ENCODE results near the gene SIGLEC5. TPM values are rescaled to one million over a fixed set of nuclear protein-coding genes. Genes with fewer than 3 reads are reported as not detected.

SIGLEC5 gene
- total RNA-seq, 1 experiment from 2014 or later = not detected

GRCh38 chr19:51568456-51568855 is 61.7 kb downstream of the SIGLEC5 start:
- Histone ChIP-seq H3K36me3 (ENCODE audit: low read depth) (no peaks in the 10 kb centered on the region), H3K79me2 (ENCODE audit: low read depth) (0 out of 2 replicates have a peak, but pooled peaks cover 2% of the 10 kb centered on the region), H2AFZ (no peak overlapping the region), H3K4me3 (no peak overlapping the region), H3K4me2 (no peak overlapping the region), H3K9me2 (ENCODE audit: insufficient read depth) (no peaks in the 10 kb centered on the region), H3K27me3 (ENCODE audit: insufficient read depth, low read depth) (peaks cover 51% of the 10 kb centered on the region), H3K9me3 (ENCODE audit: insufficient read depth, low read depth) (no peaks in the 10 kb centered on the region), H3K4me1 (replicated peaks; ENCODE audit: insufficient read depth) (peaks cover 12% of the 10 kb centered on the region), H3F3A (ENCODE audit: insufficient read depth, low read depth) (no peaks in the 10 kb centered on the region), H3K27ac (no peak overlapping the region), H4K20me1 (ENCODE audit: insufficient read depth) (no peaks in the 10 kb centered on the region)
- no peak for DNase-seq
- intact Hi-C loops (cut with micrococcal nuclease; ENCODE audit: unreplicated experiment) = no loop called here
- no peak for TF ChIP-seq EZH2 (IDR thresholded peaks at IDR 0.05; ENCODE audit: low read depth)
- TF ChIP-seq CTCF (conservative IDR thresholded peaks at IDR 0.05) = no peak
- BruUV-seq (replicated peaks) = no TSS peak
- ChIA-PET CTCF (interaction anchor here (0.7 kb wide), 1 partner anchor 298 kb away, joined by 3 read pairs; no protein-coding TSS in a partner anchor), POLR2A (ENCODE audit: unreplicated experiment) (no interaction called here)

GRCh38 chr19:51567583-51567982 is 62.6 kb downstream of the SIGLEC5 start:
- no peaks in the 10 kb centered on the region for H4K20me1 ChIP-seq (ENCODE audit: insufficient read depth)
- H3K4me3 ChIP-seq = no peak overlapping the region
- no peaks in the 10 kb centered on the region for H3K9me2 ChIP-seq (ENCODE audit: insufficient read depth)
- H3K4me2 ChIP-seq = no peak overlapping the region
- no peaks in the 10 kb centered on the region for H3K9me3 ChIP-seq (ENCODE audit: insufficient read depth, low read depth)
- peaks cover 53% of the 10 kb centered on the region for H3K27me3 ChIP-seq (ENCODE audit: insufficient read depth, low read depth)
- no peak overlapping the region for H2AFZ ChIP-seq
- no peak overlapping the region for H3K27ac ChIP-seq
- ChIA-PET CTCF (no interaction called here), POLR2A (ENCODE audit: unreplicated experiment) (no interaction called here)
- intact Hi-C loops (cut with micrococcal nuclease; ENCODE audit: unreplicated experiment) = no loop called here
- TF ChIP-seq EZH2 (IDR thresholded peaks at IDR 0.05; ENCODE audit: low read depth) = no peak
- H3K79me2 ChIP-seq (ENCODE audit: low read depth) = 0 out of 2 replicates have a peak, but pooled peaks cover 2% of the 10 kb centered on the region
- no TSS peak for BruUV-seq (replicated peaks)
- H3K4me1 ChIP-seq (replicated peaks; ENCODE audit: insufficient read depth) = peaks cover 12% of the 10 kb centered on the region
- DNase-seq = no peak
- no peaks in the 10 kb centered on the region for H3K36me3 ChIP-seq (ENCODE audit: low read depth)
- no peaks in the 10 kb centered on the region for H3F3A ChIP-seq (ENCODE audit: insufficient read depth, low read depth)

GRCh38 chr19:51566489-51567100 is 63.6 kb downstream of the SIGLEC5 start:
- POLR2A ChIA-PET (ENCODE audit: unreplicated experiment) = no interaction called here
- H3K36me3 ChIP-seq (ENCODE audit: low read depth) = no peaks in the 10 kb centered on the region
- H3K27me3 ChIP-seq (ENCODE audit: insufficient read depth, low read depth) = peaks cover 60% of the 10 kb centered on the region
- no TSS peak for BruUV-seq (replicated peaks)
- H3K79me2 ChIP-seq (ENCODE audit: low read depth) = no peaks in the 10 kb centered on the region
- no peak overlapping the region for H3K4me3 ChIP-seq
- no peak overlapping the region for H3K27ac ChIP-seq
- H3K4me2 ChIP-seq = no peak overlapping the region
- intact Hi-C loops (cut with micrococcal nuclease; ENCODE audit: unreplicated experiment) = no loop called here
- TF ChIP-seq CTCF (conservative IDR thresholded peaks at IDR 0.05) (no peak), EZH2 (IDR thresholded peaks at IDR 0.05; ENCODE audit: low read depth) (no peak)
- peaks cover 6% of the 10 kb centered on the region; the same call in 1 of the 2 replicates for H3K4me1 ChIP-seq (replicated peaks; ENCODE audit: insufficient read depth)
- no peaks in the 10 kb centered on the region for H4K20me1 ChIP-seq (ENCODE audit: insufficient read depth)
- no peaks in the 10 kb centered on the region for H3F3A ChIP-seq (ENCODE audit: insufficient read depth, low read depth)
- no peak overlapping the region for H2AFZ ChIP-seq
- no peaks in the 10 kb centered on the region for H3K9me3 ChIP-seq (ENCODE audit: insufficient read depth, low read depth)
- CTCF ChIA-PET = no interaction called here
- DNase-seq = no peak
- no peaks in the 10 kb centered on the region for H3K9me2 ChIP-seq (ENCODE audit: insufficient read depth)

- TF ChIP-seq EZH2 (IDR thresholded peaks at IDR 0.05; ENCODE audit: low read depth) = no peak
- no peak for TF ChIP-seq CTCF (conservative IDR thresholded peaks at IDR 0.05)
- H2AFZ ChIP-seq = no peak overlapping the region
- H3K9me3 ChIP-seq (ENCODE audit: insufficient read depth, low read depth) = no peaks in the 10 kb centered on the region
- H3K27me3 ChIP-seq (ENCODE audit: insufficient read depth, low read depth) = peaks cover 62% of the 10 kb centered on the region
- no peak overlapping the region for H3K27ac ChIP-seq
- POLR2A ChIA-PET (ENCODE audit: unreplicated experiment) = no interaction called here
- no peaks in the 10 kb centered on the region for H3K36me3 ChIP-seq (ENCODE audit: low read depth)
- H3K4me3 ChIP-seq = no peak overlapping the region
- no TSS peak for BruUV-seq (replicated peaks)
- no peak for DNase-seq
- no peaks in the 10 kb centered on the region for H3F3A ChIP-seq (ENCODE audit: insufficient read depth, low read depth)
- no peaks in the 10 kb centered on the region for H4K20me1 ChIP-seq (ENCODE audit: insufficient read depth)
- H3K79me2 ChIP-seq (ENCODE audit: low read depth) = no peaks in the 10 kb centered on the region
- H3K9me2 ChIP-seq (ENCODE audit: insufficient read depth) = no peaks in the 10 kb centered on the region
- peaks cover 3% of the 10 kb centered on the region; the same call in 1 of the 2 replicates for H3K4me1 ChIP-seq (replicated peaks; ENCODE audit: insufficient read depth)
- CTCF ChIA-PET = no interaction called here
- intact Hi-C loops (cut with micrococcal nuclease; ENCODE audit: unreplicated experiment) = no loop called here
- H3K4me2 ChIP-seq = no peak overlapping the region
Observed at GRCh38 chr19:51565583-51565982, 64.6 kb downstream of the SIGLEC5 start.
